Measurements from ENCODE around the gene PTTG1IP2.

The PTTG1IP2 gene

DNA sequence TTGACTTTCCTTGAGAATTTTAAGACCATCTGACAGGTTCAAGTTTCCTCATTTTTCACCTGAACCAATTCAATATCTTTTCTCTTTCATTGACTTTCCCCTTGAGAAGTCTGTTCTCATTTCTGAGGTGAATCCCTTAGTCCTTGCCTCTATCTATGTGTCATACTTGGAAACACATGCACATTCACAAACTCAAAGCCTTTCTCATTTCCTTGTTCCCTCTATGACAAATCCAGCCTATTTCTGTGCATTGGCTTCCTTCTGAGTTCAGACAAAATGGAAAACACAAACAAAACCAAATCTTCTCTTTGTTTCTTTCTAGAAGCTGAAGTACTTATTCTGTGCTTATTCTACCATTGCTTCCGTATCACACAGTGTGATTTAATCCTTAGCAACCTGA is 13.8 kb downstream of the PTTG1IP2 start:
- no peak for DNase-seq

DNA sequence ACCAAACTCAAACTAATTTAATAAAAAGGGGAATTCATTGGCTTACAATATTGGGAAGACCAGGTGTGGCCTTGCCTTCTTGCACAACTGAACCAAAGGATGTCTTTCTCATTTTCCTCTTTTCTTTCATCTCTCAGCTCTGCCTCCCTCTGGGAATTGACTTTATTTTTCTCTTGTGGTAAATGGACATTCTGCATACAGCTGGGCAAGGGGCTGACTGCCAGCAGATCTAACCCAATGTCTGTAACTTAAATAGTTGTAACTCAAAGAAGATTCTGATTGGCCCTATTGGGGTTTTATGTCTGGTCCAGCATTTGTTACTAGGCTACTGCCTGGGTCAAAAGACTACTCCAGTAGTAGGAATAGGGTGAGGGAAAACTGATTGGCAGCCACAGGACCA is 15.3 kb downstream of the PTTG1IP2 start:
- DNase-seq: no peak

DNA sequence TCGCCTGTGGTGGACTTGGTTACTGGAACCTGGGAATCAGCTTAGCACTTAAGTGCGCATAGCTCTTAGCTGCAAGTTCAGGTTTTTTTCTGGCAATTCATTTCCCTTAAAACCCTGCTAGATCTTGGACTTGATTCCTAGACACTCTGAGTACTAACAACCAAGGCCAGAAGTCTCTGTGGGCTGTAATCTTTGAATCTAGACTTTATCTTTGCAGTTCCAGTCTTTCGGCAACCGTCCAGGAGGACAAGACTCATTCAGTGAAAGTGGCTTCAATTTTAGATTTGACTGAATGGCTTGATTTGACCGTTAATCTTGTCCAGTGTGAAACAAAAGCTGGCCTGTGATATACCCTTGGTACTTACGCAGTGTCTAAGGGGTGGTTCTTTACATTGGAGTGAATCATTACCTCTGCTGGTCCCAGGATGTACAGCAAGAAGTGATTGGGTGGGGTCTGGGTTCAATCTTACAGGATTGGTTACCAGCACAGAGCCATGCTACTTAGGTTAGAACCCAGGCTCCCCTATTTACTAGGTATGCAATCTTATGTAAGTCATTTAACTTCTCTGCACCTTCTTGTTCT is 16.4 kb downstream of the PTTG1IP2 start:
- no peak for DNase-seq

DNA sequence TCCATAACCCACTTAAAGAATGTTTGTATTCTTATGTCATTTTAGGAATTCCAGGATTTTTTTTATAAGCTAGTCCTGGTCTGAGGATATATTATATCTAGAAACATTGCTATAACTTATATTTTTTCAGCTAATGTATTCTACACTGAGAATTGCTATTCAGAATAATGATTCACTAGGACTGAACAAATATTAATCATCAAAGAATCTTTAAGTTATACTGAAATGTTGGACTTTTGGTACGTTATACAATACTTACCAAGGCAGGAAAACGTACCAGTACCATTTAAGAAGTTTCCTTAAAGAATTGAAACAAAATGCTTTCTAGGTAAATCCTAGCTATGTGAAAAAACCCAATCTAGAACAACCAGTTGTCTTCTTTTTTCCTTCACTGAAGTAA is 18.4 kb downstream of the PTTG1IP2 start:
- no peak for DNase-seq

DNA sequence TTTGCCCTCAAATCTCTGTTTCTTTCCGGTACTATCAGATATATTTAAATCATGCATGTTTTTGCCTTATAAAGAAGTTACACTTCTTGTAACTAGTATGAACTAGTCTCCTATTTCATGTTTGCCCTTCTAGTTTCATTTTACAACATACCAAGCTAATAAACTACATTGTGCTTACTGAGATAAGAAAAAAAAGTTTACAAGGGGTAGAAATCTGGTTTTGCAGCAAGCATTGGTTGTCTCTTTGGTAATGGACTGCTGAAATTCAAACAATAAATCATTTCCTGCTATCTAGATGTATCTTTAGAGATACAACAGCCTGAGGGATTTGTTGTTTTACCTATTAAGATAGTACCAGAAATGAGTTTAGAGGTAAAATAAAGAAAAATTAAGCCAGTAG is 18.8 kb downstream of the PTTG1IP2 start:
- DNase-seq: no peak

DNA sequence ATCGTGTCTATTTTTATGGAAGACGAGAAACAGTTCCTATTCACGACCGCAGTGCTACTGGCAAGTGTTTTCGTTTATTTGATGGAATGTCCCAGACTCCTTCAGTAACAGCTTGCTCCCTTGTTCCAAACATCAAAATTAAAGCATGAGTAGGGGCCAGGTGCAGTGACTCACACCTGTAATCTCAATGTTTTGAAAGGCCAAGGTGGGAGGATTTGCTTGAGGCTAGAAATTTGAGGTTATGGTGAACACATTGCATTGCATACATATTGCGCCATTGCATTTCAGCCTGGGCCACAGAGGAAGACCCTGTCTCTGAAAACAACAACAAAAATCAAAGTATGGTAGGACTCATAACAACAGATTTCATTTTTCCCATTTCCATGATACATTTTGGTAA is 22.8 kb downstream of the PTTG1IP2 start:
- no peak for DNase-seq

DNA sequence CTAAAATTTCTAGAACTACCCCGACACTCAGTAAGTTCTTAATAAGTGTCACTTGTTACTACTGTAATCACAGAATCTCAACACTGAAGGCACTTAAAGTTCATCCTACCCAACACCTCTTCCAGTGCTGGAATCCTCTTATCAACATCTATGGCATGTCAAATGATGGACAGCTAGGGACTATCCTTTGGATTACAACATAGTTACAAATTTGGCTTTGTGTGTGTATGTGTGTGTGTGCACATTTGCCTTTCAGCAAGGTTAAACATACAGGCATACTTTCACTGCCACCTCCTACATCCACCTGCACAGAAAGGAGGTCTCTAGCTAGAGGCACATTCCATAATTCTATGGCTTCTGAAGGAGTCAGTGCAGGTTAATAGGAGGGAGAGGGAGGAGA is 25.8 kb downstream of the PTTG1IP2 start:
- DNase-seq: no peak

DNA sequence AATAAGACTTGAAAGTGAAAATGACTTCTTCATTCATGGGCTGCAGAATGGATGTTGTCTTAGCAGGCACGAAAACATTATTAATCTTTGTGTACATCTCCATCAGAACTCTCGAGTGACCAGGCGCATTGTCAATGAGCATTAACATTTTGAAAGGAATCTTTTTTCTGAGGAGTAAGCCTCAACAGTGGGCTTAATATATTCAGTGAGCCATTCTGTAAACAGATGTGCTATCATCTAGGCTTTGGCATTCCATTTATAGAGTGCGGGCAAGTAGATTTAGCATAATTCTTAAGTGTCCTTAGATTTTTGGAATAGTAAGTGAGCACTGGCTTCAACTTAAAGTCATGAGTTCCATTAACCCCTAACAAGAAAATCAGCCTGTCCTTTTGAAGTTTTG is 33.1 kb downstream of the PTTG1IP2 start:
- DNase-seq: no peak

DNA sequence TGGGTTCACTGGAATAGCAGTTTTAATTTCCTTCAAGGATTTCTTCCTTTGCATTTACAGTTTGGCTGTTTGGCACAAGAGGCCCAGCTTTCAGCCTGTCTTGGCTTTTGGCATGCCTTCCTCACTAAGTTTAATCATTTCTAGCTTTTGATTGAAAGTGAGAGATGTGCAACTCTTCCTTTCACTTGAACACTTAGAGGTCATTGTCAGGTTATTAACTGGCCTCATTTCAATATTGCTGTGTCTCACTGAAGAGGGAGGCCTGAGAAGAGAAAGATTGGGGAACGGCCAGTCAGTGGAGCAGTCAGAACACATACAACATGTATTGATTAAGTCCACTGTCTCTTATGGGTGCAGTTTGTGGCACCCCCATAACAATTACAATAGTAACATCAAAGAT is 33.9 kb downstream of the PTTG1IP2 start:
- DNase-seq: no peak

DNA sequence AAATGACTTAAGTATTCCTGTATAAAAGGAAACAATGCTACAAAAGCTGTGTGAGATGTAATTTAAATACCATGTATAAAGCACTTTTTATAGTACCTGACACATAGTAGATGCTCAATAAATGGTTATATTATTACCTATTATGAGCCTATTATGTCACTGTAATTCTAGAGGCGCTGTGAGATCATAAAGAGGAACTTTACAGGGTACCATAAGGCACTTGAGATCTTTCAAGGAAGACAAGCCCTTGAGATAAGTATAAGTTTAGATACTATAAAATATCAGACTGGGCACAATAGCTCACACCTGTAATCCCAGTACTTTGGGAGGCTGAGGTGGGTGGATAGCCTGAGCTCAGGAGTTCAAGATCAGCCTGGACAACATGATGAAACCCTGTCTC is 38.3 kb downstream of the PTTG1IP2 start:
- DNase-seq: no peak

DNA sequence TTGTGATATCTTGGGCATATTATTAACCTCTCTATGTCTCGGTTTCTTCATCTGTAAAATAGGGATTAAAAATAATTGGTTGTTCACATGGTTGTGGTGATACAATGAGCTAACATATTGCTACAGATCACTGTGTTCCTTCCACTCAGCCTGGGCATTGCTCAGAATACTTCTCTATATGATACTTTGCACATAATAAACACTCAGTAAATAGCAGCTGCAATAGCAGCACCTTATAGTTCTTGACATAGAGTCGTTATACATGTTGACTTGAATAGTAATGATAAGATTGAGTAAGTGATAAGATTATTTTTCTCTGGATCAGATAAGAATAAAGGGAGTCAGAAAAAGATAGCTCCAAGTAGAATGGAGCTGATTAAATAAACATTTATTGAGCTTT is 42.3 kb downstream of the PTTG1IP2 start:
- DNase-seq: no peak

DNA sequence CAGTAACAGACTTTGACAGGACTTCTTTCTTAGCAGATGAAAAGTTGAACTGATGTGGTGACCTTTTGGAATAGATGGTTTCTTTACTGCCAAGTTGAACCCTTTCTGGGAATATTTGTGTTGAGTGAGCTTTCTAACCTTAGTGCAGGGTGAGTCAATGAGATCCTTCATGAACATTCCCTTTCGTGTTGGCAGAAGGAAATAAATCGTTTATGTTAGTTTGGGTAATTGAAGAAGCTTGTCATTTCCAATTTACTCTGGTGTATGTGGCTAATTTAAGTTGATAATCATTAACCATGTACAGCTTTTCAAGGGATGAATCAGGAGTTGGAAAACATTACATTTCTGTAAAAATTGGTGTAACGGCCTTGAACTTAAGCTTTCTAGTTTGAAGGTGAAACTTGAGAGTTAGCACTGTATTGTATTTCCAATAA is 43.4 kb downstream of the PTTG1IP2 start:
- no peak for DNase-seq

DNA sequence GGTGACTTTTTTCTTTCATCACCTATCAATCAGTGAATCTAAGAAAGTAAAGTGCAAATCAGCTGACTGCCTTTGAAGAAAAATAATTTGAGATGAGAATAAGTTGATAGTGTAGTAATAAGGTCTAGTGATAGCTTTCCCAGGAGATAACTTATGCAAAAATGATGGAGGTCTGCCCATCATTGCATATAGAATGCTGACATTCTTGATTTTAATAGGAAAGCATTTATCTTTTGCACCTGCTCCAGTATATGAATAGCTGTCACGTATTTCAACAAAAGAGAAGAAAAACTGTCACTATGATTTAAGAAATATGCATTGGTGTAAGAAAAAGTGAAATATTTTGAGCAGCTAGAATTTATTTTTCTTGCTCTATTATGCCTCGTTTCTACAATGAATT is 46.8 kb downstream of the PTTG1IP2 start:
- no peak for DNase-seq

DNA sequence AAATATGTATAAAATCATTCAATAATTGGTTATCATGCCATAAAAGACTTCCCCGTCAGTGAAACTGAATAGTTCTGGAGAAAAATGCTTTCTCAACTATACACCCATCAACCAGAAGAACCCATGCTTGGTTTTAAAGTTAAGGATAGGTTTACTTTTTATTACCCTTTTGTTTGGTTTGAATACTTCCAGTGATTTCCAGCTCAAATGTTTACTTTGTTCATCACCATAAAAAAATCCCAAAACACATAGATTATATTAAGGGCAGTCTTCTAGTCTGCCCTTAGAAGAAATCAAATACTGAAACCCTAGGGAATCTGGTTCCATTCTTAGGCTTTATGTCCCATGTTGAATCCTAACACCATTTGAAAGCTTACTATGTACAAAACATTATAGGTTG is 49.2 kb downstream of the PTTG1IP2 start:
- DNase-seq: no peak

DNA sequence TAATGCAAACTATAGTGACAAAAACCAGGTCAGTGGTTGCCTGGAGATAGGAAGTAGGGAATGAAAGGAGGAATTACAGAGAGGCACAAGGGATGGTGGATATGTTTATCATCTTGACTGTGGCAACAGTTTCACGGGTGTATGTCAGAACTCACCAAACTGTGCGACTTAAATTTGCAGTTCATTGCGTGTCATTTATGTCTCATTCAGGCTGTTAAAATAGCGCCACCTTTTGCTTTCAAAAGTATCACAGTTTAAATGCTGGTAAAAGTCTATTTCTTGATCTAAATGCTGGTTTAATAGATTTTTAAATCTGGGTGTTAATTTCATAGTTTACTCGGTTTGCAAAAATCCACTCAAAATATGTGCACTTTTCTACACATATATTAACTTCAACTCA is 51.0 kb downstream of the PTTG1IP2 start:
- DNase-seq: no peak

DNA sequence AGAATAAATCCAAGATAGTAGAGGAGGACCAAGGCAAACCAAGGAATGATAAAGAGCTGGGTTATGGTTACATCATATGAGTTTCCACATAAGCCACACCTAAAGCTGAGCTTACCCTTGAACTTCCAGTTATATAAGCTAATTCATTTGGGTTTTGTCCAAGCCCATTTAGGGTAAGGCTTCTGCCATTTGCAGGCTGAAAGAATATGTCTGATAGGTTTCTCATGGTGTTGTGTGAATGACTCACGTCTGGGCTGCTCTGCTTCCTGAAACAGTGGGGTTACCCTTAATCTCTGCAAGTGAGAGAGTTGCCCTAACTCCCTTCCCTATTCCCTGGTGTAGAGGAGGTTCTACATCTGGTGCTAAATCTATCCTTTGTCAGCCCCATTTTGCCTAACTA is 60.8 kb downstream of the PTTG1IP2 start:
- no peak for DNase-seq

DNA sequence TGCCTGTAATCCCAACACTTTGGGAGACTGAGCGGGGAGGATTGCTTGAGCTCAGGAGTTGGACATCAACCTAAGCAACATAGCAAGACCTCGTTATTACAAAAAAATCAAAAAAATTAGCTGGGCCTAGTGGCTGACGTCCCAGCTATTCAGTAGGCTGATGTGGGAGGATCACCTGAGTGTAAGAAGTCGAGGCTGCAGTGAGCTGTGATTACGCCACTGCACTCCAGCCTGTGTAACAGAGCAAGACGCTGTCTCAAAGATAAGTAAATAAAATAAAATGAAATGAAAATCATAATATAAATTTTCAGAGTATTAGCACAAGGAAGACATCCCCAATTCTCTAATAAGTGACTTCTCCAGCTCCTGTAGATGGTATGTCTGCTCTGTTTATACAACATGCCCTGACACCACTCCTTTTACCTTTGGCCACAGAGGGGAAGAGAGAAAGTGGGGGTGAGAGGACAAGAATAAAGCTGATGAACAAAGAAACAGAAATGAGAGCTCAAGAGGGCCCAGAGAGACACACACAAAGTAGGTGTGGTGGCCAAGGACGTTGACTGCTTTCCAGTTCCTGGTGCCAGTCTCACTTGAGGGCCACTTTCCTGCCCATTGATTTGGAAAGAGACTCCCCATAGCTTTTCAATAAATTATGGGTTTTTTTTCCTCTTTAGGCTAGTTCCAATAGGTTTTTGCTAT is 62.9 kb downstream of the PTTG1IP2 start:
- no peak for DNase-seq

DNA sequence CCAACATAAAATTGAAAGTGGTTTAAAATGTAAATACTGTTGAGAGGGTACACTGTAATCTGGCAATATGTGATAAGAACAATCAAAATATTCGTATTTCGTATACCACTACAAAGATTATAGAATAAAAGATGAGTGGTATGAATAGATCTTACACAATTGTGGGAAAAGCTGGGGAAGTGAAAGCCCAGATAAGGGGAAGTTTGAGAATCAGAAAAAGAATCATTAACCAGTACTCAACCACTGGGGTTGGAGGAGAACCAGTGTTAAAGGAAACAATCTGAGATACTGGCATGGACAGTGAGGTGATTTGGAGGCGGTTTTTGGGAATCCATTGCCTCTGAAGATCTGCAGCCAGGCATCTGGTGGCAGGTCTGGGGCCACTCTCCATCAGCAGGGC is 67.0 kb downstream of the PTTG1IP2 start:
- DNase-seq: no peak

DNA sequence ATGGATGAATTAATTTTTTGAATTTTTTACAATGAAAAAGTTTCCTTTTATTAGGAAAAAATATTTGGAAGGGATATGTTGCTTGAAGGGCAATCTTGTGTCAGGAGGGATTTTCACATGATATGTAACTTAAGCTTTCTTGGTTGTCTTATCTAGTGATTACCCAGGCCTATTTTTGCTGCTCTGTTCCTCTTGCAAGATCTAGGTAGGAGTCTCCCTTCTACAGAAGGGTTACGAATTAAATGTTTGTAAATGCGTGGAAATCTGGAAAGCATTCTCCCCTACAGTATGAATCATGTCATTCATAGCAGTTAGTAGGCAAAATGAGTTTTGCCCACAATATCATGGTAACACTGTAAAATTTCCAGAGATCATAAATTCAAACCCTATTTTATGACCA is 69.0 kb downstream of the PTTG1IP2 start:
- no peak for DNase-seq

DNA sequence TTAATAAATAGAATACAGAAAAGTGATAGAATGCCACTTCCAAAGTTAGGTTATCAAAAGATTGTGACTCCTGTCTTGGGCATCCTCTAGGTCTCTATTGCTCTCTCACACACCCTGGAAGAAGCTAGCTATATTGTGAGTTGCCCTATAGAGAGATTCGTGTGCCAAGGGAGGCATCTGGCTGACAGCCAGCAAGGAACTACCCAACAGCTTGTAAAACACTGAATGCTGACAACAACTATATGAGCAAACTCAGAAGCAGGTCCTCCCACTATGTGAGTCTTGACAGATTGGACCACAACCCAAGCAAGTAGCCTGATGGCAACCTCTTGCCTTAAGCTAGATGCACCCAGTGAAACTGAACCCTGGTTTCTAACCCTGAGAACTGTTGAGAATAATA is 71.0 kb downstream of the PTTG1IP2 start:
- DNase-seq: no peak

DNA sequence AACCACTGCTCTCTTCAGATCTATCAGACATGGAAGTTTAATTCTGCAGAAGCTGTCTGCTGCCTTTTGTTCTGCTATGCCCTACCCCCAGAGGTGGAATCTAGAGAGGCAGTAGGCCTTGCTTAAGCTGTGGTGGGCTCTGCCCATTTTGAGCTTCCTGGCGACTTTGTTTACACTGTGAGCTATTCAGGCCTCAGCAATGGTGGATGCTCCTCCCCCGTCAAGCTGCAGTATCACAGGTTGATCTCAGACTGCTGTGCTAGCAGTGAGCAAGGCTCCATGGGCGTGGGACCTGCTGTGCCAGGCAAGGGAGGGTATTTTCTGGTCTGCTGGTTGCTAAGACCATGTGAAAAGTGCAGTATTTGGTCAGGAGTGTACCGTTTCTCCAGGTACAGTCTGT is 81.6 kb downstream of the PTTG1IP2 start:
- no peak for DNase-seq

DNA sequence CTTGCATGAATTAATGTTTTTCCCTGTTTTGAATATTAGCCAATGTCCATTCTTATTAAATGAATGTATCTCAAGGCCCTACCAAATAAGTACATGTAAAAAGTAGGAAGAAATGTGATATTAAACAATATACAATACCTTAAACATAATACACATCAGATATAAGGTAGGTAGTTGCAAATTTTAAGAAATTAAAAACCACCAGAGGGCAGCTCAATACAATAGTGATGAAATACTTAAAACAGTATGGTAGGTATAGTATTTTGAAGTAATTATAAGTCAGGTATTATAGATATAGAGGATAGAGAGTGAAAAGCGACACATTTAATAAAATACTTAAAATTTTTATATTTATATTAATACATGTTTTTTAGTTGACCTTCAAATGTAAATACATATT is 83.1 kb downstream of the PTTG1IP2 start:
- DNase-seq: no peak

DNA sequence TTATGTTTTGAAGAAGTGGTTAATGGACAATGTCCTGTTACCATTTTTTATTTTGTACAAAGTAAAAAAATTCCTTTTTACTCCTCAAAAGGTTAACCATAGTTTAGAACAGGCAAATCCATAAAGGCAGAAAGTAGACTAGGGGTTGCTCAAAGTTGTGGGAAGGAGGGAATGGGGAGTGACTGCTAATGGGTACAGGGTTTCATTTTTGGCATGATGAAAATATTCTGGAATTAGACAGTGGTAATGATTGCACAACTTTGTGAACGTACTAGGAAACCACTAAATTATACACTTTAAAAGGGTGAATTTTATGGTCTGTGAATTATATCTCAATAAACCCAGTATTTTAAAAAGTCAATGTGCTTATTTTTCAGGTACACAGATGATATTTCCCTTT is 91.3 kb downstream of the PTTG1IP2 start:
- no peak for DNase-seq
